Activated CD4-positive, alpha-beta T cell treated with anti-CD3 and anti-CD28 coated beads, Interleukin-2, amount 50 U/mL, for 4 hours (primary cell): ENCODE measurements around the gene CRAMP1.
A peak's percentile ranks its signal among the peaks of the same experiment; 100 is the strongest.

Source experiments
- DNase-seq, 2 experiments: peaks; one replicate each; pipeline ENCODE4 v3.0.0-alpha.2; 2020

The CRAMP1 gene

DNA sequence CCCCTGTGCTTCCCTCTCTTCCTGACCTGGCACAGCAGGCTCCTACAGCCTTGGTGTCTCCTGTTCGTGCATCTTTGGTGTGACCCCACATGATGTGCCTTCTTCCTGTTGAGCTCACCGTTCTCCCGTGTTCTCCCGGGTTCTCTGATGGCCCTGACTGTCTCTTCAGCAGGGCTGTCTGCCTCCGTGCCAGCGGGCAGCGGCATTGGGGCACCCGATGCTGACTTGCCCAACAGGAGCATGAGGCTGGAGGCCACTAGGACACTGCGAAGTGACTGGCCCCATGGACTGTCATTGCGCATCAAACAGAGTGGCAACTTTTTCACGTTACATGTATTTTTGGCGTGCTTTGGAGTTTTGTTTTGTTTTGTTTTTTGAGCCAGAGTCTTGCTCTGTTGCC lies 22.4 kb downstream of the CRAMP1 start:
- DNase-seq, result no peak

DNA sequence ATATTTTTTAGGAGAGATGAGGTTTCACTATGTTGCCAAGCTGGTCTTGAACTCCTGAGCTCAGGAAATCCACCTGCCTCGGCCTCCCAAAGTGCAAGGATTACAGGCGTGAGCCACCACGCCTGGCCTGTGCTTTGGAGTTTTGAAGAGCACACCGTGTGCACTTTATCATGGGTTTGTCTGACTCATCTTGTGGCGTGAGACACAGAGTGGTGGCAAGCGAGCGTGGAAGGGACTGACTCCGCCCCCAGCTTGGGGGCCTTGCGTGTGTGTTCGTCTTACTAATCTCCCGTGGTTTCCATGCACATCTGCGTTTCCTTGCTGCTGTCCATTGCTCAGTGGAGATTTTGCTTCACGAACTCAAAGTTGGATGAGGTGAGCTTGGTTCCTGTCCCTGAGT lies 22.9 kb downstream of the CRAMP1 start:
- DNase-seq, result no peak

GRCh38 chr16:1637526-1637925 lies 25.4 kb downstream of the CRAMP1 start:
- DNase-seq, result no peak

DNA sequence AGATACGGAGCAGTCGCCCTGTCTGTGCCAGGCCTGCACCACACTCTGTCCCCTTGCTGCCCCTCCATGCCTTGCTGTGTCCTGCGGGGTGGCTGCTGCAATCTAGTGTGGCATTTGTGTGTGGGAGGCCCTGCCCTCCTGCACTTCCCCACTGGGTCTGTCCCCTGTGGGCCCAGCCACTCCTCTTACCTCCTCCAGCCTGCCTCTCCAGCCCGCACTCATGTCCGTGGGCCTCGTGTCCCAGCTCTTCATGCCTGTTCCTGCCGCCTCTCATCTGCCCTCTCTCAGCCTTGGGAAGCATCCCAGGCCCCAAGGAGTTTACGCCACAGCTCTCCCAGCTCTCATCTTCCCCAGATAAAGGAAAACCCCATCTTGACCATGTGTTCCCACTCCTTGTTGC lies 26.6 kb downstream of the CRAMP1 start:
- no peak for DNase-seq

DNA sequence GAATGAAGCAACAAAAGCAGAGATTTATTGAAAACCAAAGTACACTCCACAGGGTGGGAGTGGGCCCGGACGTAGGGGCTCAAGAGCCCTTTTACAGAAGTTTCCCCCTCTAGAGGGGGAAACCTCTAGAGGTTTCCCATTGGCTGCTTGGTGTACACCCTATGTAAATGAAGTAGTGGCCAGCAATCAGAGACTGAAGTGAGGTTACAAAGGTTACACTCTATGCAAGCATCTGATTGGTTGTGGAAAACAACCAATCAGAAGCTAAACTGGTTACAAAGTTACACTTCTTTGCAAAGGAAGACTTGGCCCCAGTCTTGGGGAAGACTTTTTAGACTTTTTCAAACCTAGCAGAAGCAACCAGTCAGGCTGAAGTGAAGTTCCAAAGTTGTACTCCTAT lies 27.1 kb downstream of the CRAMP1 start:
- DNase-seq, result no peak

GRCh38 chr16:1639860-1640259 lies 27.7 kb downstream of the CRAMP1 start:
- no peak for DNase-seq

DNA sequence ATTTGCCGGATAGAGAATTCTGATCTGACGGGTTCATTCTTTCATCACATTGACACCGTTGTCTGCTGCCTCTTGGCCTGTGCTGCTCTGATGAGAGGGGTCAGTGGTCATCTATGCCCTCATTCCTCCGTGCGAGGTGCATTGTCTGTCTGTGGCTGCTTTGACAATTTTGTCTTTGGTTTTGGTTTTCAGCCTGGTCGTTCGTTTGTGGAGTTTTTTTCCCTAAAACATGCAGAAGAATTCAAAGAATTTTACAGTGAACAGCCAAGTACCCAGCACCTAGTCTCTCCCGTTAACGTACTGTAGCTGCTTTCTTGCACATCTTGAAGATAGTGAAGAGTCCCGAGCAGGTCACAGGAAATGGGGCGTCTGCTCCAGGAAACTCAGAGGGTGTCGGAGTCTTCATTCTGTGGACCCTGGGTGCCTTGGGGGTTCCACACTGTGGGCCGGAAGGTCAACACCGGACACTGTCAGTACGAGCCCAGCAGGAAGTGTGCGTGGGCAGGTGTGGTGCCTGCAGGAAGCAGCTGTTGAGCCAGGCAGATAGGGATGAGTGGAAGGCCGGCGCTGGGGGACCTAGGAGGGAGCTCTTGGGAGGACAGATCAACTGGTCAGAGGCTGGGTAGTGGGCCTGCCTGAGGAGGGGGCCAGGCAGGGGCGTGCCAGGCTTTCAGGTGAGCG lies 28.2 kb downstream of the CRAMP1 start:
- no peak for DNase-seq

- DNase-seq, result no peak
Observed at GRCh38 chr16:1641261-1641660, 29.1 kb downstream of the CRAMP1 start.

- DNase-seq, result no peak
Observed at GRCh38 chr16:1642148-1642547, 30.0 kb downstream of the CRAMP1 start.

DNA sequence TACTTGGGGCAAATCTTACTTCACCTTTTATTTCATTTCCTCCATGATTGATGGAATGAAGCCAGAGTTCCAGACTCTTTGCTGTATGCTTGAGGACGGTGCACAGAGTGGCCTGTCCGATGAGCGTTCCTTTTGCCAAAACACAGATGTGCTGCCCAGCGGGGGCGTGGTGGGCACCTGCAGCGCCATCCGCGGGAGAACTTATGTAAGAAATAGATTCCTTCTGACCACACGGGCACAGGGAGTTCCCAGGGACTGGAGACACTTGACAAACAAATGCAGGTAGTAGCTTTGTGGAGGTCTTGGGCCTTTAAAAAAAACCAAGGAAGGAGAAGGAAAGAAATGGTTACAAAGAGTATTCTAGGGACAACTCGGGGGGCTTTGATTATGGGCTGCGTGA lies 30.6 kb downstream of the CRAMP1 start:
- DNase-seq, result no peak

DNA sequence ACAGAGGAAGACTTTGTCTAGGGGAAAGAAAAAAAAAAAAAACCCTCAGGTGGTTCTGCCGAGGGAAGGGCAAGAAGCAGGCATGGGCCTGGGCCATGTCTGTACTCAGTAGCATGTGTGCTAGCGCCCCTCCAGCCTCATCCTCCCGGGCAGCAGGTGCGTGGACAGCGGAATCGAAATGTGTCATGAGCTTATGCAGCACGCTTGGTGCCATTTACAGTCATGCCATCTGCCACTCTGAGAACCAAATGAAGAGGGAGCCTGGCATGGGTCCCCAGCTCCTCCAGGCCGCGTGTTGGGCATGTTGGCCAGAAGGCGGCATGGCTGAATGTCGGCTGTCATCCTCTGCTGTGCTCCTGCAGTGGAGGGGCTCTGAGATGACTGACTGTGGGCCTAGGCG lies 31.4 kb downstream of the CRAMP1 start:
- no peak for DNase-seq

GRCh38 chr16:1645914-1646525 lies 33.9 kb downstream of the CRAMP1 start:
- DNase-seq, result peak; percentile 28 to 33

DNA sequence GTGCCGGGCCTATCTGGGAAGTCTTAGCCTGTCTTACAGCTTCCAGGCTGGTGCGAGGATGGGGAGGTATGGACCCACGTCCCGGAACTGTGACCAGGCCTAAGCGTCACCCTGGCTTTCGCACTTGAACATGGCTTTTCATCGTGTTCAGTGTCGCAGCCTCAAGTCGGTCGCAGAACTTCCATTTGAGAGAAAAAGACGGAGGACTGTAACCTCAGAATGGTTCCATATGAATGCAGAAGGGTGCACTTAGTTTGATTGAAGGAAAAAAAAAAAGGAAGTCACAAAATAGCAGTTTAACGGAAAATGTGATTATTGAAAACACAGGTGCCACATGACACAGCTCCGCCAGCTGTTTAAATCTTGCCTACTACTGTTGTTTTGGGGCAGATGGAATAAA lies 35.7 kb downstream of the CRAMP1 start:
- no peak for DNase-seq

DNA sequence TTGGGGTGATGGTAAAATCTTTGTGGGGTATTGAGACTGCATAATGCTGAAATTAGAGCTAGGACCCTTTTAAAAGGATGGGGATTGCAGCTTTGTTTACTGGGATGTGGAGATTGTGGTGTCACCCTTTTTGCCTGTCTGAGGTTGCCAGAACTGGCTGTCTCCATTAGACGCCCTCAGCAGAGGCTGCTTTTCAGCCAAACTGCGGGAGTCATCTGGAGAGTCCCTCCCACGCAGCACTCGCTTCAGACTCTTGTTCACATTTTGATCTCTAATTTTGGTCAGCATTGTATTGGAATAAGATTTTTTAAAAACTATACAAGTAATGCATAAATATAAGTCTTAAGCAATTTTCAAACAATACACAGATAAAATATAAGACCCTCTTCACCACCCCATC lies 38.0 kb downstream of the CRAMP1 start:
- no peak for DNase-seq

- DNase-seq, result no peak
Observed at GRCh38 chr16:1651094-1651973, 39.2 kb downstream of the CRAMP1 start.

DNA sequence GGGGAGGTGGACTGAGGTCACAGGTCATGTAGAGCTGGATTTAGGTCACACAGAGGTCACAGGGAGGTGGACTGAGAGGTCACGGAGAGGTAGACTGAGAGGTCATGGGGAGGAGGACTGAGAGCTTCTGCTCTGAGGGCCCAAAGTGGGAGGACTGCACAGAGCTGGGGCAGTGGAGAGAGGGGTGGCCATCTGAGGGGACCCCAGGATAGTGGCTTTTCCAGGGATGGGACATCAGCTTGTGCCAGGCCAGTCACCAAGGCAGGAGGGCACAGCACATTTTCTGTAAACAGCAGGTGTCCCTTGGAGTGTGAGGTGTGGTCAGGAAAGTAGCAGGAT lies 39.8 kb downstream of the CRAMP1 start:
- DNase-seq, result no peak

GRCh38 chr16:1653023-1653422 lies 40.9 kb downstream of the CRAMP1 start:
- DNase-seq, result no peak

GRCh38 chr16:1654505-1655268 lies 42.5 kb downstream of the CRAMP1 start:
- DNase-seq, result no peak

DNA sequence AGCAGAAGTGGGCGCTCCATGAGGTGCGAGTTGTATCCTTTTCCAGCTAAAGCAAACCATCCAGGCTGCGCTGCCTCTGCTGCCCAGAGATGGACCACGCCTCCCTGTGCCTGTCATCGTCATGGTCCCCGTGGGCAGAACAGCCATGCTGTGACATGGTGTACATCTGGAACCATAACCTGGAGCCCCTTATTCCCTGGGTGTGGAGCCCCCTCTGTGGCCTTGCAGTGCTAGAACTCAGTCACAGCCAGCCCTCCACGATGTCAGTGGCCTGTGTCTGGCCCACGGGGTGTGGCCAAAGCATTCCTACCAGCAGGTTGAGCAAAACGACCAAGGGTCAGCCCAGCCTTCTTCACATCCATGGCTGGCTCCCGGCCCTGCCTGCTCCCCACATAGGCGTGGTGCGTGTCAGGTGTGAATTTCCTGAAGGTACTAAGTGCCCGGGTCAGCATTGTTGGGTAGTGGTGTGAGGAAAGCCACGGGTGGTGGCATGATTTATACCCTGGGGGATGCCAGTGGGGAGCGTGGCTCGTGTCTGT lies 43.2 kb downstream of the CRAMP1 start:
- no peak for DNase-seq

DNA sequence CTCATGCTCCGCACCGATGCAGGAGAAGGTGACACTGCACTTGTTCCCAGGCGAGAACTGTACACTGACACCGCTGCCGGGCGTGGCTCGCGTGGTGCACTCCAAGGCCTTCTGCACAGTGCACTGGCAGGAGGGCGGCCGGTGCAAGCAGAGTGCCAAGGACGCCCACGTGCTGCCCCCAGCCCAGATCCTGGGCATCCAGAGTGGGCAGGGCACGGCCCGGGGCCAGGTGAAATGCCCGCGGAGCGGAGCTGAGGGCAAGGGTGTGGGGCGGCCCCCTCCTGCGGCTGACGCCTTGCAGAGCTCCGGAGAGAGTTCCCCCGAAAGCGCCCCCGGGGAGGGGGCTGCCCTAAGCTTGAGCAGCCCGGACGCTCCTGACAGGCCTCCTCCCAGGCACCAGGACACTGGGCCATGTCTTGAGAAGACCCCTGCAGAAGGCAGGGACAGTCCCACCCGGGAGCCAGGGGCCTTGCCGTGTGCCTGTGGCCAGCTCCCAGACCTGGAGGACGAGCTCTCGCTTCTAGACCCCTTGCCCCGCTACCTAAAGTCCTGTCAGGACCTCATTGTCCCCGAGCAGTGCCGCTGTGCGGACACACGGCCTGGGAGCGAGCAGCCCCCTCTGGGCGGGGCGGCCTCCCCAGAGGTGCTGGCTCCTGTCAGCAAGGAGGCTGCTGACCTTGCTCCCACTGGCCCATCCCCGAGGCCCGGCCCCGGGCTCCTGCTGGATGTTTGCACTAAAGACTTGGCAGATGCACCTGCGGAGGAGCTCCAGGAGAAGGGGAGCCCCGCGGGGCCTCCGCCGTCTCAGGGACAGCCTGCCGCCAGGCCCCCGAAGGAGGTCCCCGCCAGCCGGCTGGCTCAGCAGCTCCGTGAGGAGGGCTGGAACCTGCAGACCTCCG lies 44.0 kb downstream of the CRAMP1 start:
- DNase-seq, result no peak

DNA sequence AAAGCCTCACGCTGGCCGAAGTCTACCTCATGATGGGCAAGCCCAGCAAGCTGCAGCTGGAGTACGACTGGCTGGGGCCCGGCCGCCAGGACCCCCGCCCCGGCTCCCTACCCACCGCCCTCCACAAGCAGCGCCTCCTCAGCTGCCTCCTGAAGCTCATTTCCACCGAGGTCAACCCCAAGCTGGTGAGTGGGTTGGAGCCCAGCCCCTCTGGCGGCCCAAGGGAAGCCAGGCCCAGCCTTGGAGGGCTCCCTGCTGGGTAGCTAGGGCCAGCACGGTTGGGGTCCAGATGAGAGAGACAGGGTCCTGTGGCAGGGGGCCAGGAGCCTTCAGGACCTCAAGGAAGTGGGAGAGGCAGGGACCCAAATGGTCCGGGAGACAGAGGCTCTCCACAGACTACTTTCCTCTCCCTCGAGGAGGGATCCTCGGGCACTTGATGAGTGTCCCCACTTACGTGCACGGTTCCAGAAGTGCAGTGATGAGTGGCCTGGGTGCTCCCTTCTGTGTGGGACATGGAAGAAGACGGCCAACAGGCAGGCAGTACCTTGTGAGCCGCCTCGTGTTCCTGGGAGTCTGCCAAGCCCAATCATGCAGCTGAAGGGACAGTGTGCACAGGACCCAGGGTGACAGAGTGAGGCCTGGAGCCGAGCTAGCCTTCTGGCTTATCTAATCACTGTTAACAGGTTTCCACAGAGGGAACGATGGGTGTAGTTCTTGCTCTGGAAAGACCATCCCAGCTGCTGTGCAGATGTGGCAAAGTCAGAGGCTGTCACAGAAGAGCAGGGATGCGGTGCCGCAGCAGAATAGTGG lies 44.9 kb downstream of the CRAMP1 start:
- DNase-seq, result no peak
